HCT116 (cell line): ENCODE results near the gene ANGPT4. TPM values are rescaled to one million over a fixed set of nuclear protein-coding genes. Genes with fewer than 3 reads are reported as not detected.

ENCODE experiments used
- ATAC-seq: fragments of 200-7000 bp; cut with Tn5 transposase; 2 replicates; pipeline ENCODE4 v1.9.1; 2020; ENCODE audit warnings: mild to moderate bottlenecking, moderate library complexity
- BruUV-seq: library from RNA; stranded (reverse); fragments of 400-500 nt; replicated peaks from 2 replicates; lab custom pipeline; 2021; lab: Mats Ljungman, UMichigan
- CTCF ChIA-PET: fragments of 300-600 bp; sonication (Branson Sonifier 250); formaldehyde crosslinking; loops from one replicate; lab custom pipeline; 2021; ENCODE audit warnings: antibody characterized with exemption; lab: Charles Lee
- POLR2A ChIA-PET: fragments of 300-600, 350-600 bp; sonication (Branson Sonifier 250); formaldehyde crosslinking; loops from one replicate; lab custom pipeline; 2021; ENCODE audit warnings: antibody characterized with exemption; lab: Charles Lee
- RAD21 ChIA-PET, 2 experiments: fragments of 300-600 bp; sonication (Branson Sonifier 250); formaldehyde crosslinking; loops; one replicate each; lab custom pipeline; 2023; ENCODE audit warnings: low total read pairs in 2 of 2; ENCODE audit not compliant: uncharacterized antibody in 2 of 2, unreplicated experiment in 2 of 2, low non-redundant PET in 1 of 2; lab: Charles Lee
- DNase-seq: peaks from one replicate; pipeline ENCODE4 v3.0.0-alpha.2; 2010; ENCODE audit warnings: low read depth, low spot score
- H2AFZ ChIP-seq: fragments of 200-600 bp; shearing (Covaris generic), sonication (generic); 2 replicates; pipeline ENCODE4 v1.6.1; 2017; ENCODE audit warnings: low read depth, mixed run types, mixed read lengths, antibody characterized with exemption, low read length; ENCODE audit not compliant: poor library complexity, severe bottlenecking
- H3K27ac ChIP-seq: 2 replicates; pipeline ENCODE4 v1.5.1; 2012; ENCODE audit warnings: low read depth, low read length
- H3K27me3 ChIP-seq: fragments of 200-600 bp; sonication (generic); 2 replicates; pipeline ENCODE4 v1.6.1; 2016; ENCODE audit warnings: mixed run types, low read length, mixed read lengths; ENCODE audit not compliant: insufficient read depth
- H3K36me3 ChIP-seq, 2 experiments: fragments of 200-500 bp in 1 of 2; fragments of 200-600 bp in 1 of 2; sonication (Bioruptor generic) in 1 of 2; sonication (generic) in 1 of 2; 2 replicates each; pipeline versions ENCODE4 v1.5.1 to v1.6.1; 2014 to 2016; ENCODE audit warnings: low read length in 2 of 2, inconsistent platforms in 1 of 2, mixed read lengths in 1 of 2, mixed run types in 1 of 2; ENCODE audit not compliant: insufficient read depth in 2 of 2, control insufficient read depth in 1 of 2
- H3K4me1 ChIP-seq, 2 experiments: fragments of 200-600 bp in 1 of 2; sonication (generic) in 1 of 2; 2 replicates each; pipeline versions ENCODE4 v1.5.1 to v1.6.1; 2012 to 2017; ENCODE audit warnings: low read length in 2 of 2, inconsistent platforms in 1 of 2, mild to moderate bottlenecking in 1 of 2, mixed read lengths in 1 of 2, mixed run types in 1 of 2, moderate library complexity in 1 of 2; ENCODE audit not compliant: insufficient read depth in 2 of 2, control insufficient read depth in 1 of 2
- H3K4me2 ChIP-seq: fragments of 200-600 bp; sonication (generic); 2 replicates; pipeline ENCODE4 v1.6.1; 2017; ENCODE audit warnings: mixed run types, low read length, mixed read lengths
- H3K4me3 ChIP-seq, 2 experiments: fragments of 200-600 bp in 1 of 2; sonication (generic) in 1 of 2; replicated peaks in 1 of 2; 2 replicates each; pipeline ENCODE4 v1.5.1; 2011 to 2016; ENCODE audit warnings: low read length in 2 of 2, control low read depth in 1 of 2, low read depth in 1 of 2, mild to moderate bottlenecking in 1 of 2, mixed read lengths in 1 of 2, mixed run types in 1 of 2
- H3K79me2 ChIP-seq: fragments of 200-600 bp; sonication (generic); 2 replicates; pipeline ENCODE4 v1.6.1; 2017; ENCODE audit warnings: mild to moderate bottlenecking, mixed run types, low read length, moderate library complexity, mixed read lengths; ENCODE audit not compliant: insufficient read depth
- H3K9ac ChIP-seq: fragments of 200-600 bp; sonication (generic); 2 replicates; pipeline ENCODE4 v1.6.1; 2016; ENCODE audit warnings: low read length, mixed read lengths
- H3K9me2 ChIP-seq: fragments of 200-600 bp; sonication (generic), shearing (Covaris generic); 2 replicates; pipeline ENCODE4 v1.6.1; 2017; ENCODE audit warnings: mixed run types, mild to moderate bottlenecking, moderate library complexity; ENCODE audit not compliant: insufficient read depth
- H3K9me3 ChIP-seq, 2 experiments: fragments of 200-500 bp in 1 of 2; fragments of 200-600 bp in 1 of 2; sonication (Bioruptor generic) in 1 of 2; sonication (generic) in 1 of 2; 2 replicates each; pipeline ENCODE4 v1.6.1; 2014 to 2017; ENCODE audit warnings: low read length in 2 of 2, mixed read lengths in 2 of 2, inconsistent platforms in 1 of 2, low read depth in 1 of 2, mild to moderate bottlenecking in 1 of 2, mixed run types in 1 of 2, moderate library complexity in 1 of 2; ENCODE audit not compliant: control insufficient read depth in 1 of 2, insufficient read depth in 1 of 2
- H4K20me1 ChIP-seq: fragments of 200-600 bp; sonication (generic), shearing (Covaris generic); 2 replicates; pipeline ENCODE4 v1.6.1; 2017; ENCODE audit warnings: mixed run types, mild to moderate bottlenecking, moderate library complexity; ENCODE audit not compliant: insufficient read depth
- CEBPB ChIP-seq: IDR thresholded peaks from 2 replicates; pipeline ENCODE4 v1.6.1; 2012; ENCODE audit warnings: low read depth
- EGR1 ChIP-seq: IDR thresholded peaks from 2 replicates; pipeline ENCODE4 v1.6.1; 2012; ENCODE audit warnings: low read depth
- EZH2 ChIP-seq: fragments of 200-600 bp; sonication (generic); IDR thresholded peaks from 2 replicates; pipeline ENCODE4 v1.6.1; 2017; ENCODE audit warnings: antibody characterized with exemption, mixed run types
- EZH2phosphoT487 ChIP-seq: fragments of 200-600 bp; IDR thresholded peaks from 2 replicates; pipeline ENCODE4 v1.6.1; 2018; ENCODE audit warnings: antibody characterized with exemption, borderline replicate concordance
- JUND ChIP-seq: IDR thresholded peaks from 2 replicates; pipeline ENCODE4 v1.6.1; 2012
- POLR2A ChIP-seq: IDR thresholded peaks from 2 replicates; pipeline ENCODE4 v1.7.0; 2011; ENCODE audit warnings: borderline replicate concordance; ENCODE audit not compliant: insufficient read depth, insufficient read length; ENCODE audit errors: extremely low read depth
- POLR2AphosphoS5 ChIP-seq: IDR thresholded peaks from 2 replicates; pipeline ENCODE4 v1.6.1; 2011; ENCODE audit warnings: mild to moderate bottlenecking, low read depth, low read length, moderate library complexity
- SIN3A ChIP-seq: IDR thresholded peaks from 2 replicates; pipeline ENCODE4 v1.6.1; 2012; ENCODE audit warnings: low read depth
- SP1 ChIP-seq: IDR thresholded peaks from 2 replicates; pipeline ENCODE4 v1.6.1; 2012; ENCODE audit warnings: low read depth
- SRF ChIP-seq: IDR thresholded peaks from 2 replicates; pipeline ENCODE4 v1.6.1; 2012; ENCODE audit warnings: low read depth
- TCF7L2 ChIP-seq: IDR thresholded peaks from 2 replicates; pipeline ENCODE4 v1.7.0; 2011; ENCODE audit warnings: borderline replicate concordance, inconsistent platforms; ENCODE audit not compliant: insufficient read depth, insufficient read length; ENCODE audit errors: extremely low read depth
- YY1 ChIP-seq: IDR thresholded peaks from 2 replicates; pipeline ENCODE4 v1.6.1; 2011; ENCODE audit warnings: low read length, low read depth, moderate library complexity, mild to moderate bottlenecking; ENCODE audit not compliant: insufficient replicate concordance; ENCODE audit errors: extremely low read depth
- ZFX ChIP-seq: fragments of 450-650 bp; IDR thresholded peaks from 2 replicates; pipeline ENCODE4 v1.6.1; 2017
- ZNF274 ChIP-seq: fragments of 200-500 bp; sonication (Bioruptor generic); IDR thresholded peaks from 2 replicates; pipeline ENCODE4 v1.6.1; 2014; ENCODE audit warnings: mild to moderate bottlenecking, low read depth, low read length, inconsistent platforms
- intact Hi-C: fragments of 100-400 bp; cut with micrococcal nuclease; formaldehyde crosslinking; loops from 2 replicates; pipeline ENCODE4 v1.10.0; 2022
- total RNA-seq: library from RNA; stranded (reverse); gene quantifications from one replicate; pipeline ENCODE4 v1.2.1, GENCODE V29; 2021; ENCODE audit not compliant: unreplicated experiment
- TF ChIP-seq, protein P1 (sequence below): IDR thresholded peaks from 2 replicates; pipeline ENCODE4 v1.6.1; 2012
- TF ChIP-seq, protein P2 (sequence below): IDR thresholded peaks from 2 replicates; pipeline ENCODE4 v1.6.1; 2012; ENCODE audit warnings: low read depth
- TF ChIP-seq, protein P3 (sequence below): IDR thresholded peaks from 2 replicates; pipeline ENCODE4 v1.6.1; 2011; ENCODE audit warnings: mild to moderate bottlenecking, low read length, moderate library complexity; ENCODE audit not compliant: insufficient replicate concordance; ENCODE audit errors: extremely low read depth
- TF ChIP-seq, protein P4 (sequence below), 3 experiments: fragments of 200-600 bp in 1 of 3; sonication (generic) in 1 of 3; IDR thresholded peaks in 2 of 3; conservative IDR thresholded peaks in 1 of 3; 2 replicates each; pipeline ENCODE4 v1.5.1; 2012 to 2017; ENCODE audit warnings: low read depth in 2 of 3, low read length in 2 of 3, antibody characterized with exemption in 1 of 3, borderline replicate concordance in 1 of 3, control low read depth in 1 of 3, mild to moderate bottlenecking in 1 of 3, mixed read lengths in 1 of 3, mixed run types in 1 of 3, moderate library complexity in 1 of 3; ENCODE audit not compliant: insufficient read depth in 1 of 3
- TF ChIP-seq, protein P5 (sequence below): IDR thresholded peaks from 2 replicates; pipeline ENCODE4 v1.6.1; 2012

The ANGPT4 gene
- total RNA-seq, 1 experiment from 2014 or later = not detected

DNA sequence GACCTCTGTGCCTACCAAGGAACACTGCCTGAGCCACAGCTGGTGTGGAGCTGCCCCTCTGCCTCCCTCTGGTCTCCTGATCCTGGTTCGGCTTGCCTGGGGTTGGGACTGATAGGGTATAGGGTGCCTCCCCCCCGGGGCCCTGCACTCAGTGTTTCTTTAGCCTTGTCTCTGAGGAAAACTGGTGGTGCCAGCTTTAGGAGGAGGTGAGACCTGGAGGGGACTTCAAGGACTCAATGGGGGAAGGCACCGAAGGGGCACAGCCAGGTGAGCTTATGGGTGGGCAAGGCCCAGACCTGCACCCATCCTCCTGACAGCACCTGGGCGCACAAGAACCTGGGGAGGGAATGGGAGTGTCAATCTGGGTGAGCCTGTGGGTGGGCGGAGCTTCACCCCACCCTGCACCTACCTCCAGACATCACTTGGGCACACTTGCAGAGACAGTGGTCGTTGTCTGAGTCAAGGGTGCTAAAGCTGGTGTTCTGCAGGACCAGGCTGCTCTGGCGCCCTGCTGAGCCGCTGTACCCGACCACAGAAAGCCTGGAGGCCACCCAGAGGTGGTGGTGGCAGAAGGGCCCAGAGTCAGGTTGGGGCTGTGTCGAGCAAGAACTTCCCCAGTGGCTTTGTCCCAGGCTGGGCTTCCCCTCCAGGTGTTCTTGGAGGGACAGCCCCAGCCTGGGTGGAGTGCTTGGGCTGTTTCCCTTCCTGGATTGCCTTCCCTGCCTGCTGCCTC is 42.1 kb downstream of the ANGPT4 start:
- CTCF ChIA-PET = no interaction called here
- ATAC-seq = no peak
- no peaks in the 10 kb centered on the region; a peak in 2 of 4 replicates for H3K4me1 ChIP-seq
- intact Hi-C loops = no loop called here
- RAD21 ChIA-PET = no interaction called here
- BruUV-seq = no TSS peak
- no peaks in the 10 kb centered on the region for H3K9me3 ChIP-seq
- H3K4me2 ChIP-seq = no peak overlapping the region
- no peak overlapping the region for H3K4me3 ChIP-seq
- H3K36me3 ChIP-seq = no peaks in the 10 kb centered on the region
- TF ChIP-seq TCF7L2 (no peak), SIN3A (no peak), EZH2 (no peak), SRF (no peak), YY1 (no peak), POLR2A (no peak), ZFX (no peak), SP1 (no peak), JUND (no peak), EGR1 (no peak), EZH2phosphoT487 (no peak), ZNF274 (no peak), POLR2AphosphoS5 (no peak), CEBPB (no peak)
- TF ChIP-seq, protein P1, sequence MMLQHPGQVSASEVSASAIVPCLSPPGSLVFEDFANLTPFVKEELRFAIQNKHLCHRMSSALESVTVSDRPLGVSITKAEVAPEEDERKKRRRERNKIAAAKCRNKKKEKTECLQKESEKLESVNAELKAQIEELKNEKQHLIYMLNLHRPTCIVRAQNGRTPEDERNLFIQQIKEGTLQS = no peak
- TF ChIP-seq, protein P2, sequence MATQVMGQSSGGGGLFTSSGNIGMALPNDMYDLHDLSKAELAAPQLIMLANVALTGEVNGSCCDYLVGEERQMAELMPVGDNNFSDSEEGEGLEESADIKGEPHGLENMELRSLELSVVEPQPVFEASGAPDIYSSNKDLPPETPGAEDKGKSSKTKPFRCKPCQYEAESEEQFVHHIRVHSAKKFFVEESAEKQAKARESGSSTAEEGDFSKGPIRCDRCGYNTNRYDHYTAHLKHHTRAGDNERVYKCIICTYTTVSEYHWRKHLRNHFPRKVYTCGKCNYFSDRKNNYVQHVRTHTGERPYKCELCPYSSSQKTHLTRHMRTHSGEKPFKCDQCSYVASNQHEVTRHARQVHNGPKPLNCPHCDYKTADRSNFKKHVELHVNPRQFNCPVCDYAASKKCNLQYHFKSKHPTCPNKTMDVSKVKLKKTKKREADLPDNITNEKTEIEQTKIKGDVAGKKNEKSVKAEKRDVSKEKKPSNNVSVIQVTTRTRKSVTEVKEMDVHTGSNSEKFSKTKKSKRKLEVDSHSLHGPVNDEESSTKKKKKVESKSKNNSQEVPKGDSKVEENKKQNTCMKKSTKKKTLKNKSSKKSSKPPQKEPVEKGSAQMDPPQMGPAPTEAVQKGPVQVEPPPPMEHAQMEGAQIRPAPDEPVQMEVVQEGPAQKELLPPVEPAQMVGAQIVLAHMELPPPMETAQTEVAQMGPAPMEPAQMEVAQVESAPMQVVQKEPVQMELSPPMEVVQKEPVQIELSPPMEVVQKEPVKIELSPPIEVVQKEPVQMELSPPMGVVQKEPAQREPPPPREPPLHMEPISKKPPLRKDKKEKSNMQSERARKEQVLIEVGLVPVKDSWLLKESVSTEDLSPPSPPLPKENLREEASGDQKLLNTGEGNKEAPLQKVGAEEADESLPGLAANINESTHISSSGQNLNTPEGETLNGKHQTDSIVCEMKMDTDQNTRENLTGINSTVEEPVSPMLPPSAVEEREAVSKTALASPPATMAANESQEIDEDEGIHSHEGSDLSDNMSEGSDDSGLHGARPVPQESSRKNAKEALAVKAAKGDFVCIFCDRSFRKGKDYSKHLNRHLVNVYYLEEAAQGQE = no peak
- TF ChIP-seq, protein P3, sequence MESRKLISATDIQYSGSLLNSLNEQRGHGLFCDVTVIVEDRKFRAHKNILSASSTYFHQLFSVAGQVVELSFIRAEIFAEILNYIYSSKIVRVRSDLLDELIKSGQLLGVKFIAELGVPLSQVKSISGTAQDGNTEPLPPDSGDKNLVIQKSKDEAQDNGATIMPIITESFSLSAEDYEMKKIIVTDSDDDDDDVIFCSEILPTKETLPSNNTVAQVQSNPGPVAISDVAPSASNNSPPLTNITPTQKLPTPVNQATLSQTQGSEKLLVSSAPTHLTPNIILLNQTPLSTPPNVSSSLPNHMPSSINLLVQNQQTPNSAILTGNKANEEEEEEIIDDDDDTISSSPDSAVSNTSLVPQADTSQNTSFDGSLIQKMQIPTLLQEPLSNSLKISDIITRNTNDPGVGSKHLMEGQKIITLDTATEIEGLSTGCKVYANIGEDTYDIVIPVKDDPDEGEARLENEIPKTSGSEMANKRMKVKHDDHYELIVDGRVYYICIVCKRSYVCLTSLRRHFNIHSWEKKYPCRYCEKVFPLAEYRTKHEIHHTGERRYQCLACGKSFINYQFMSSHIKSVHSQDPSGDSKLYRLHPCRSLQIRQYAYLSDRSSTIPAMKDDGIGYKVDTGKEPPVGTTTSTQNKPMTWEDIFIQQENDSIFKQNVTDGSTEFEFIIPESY = no peak
- TF ChIP-seq, protein P4, sequence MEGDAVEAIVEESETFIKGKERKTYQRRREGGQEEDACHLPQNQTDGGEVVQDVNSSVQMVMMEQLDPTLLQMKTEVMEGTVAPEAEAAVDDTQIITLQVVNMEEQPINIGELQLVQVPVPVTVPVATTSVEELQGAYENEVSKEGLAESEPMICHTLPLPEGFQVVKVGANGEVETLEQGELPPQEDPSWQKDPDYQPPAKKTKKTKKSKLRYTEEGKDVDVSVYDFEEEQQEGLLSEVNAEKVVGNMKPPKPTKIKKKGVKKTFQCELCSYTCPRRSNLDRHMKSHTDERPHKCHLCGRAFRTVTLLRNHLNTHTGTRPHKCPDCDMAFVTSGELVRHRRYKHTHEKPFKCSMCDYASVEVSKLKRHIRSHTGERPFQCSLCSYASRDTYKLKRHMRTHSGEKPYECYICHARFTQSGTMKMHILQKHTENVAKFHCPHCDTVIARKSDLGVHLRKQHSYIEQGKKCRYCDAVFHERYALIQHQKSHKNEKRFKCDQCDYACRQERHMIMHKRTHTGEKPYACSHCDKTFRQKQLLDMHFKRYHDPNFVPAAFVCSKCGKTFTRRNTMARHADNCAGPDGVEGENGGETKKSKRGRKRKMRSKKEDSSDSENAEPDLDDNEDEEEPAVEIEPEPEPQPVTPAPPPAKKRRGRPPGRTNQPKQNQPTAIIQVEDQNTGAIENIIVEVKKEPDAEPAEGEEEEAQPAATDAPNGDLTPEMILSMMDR (IDR thresholded peaks at IDR 0.05 in 2 of 3, conservative IDR thresholded peaks at IDR 0.05 in 1 of 3; ENCODE audit: borderline replicate concordance in 1 of 3, insufficient read depth in 1 of 3, low read depth in 2 of 3, low read length in 2 of 3) = no peak
- TF ChIP-seq, protein P5, sequence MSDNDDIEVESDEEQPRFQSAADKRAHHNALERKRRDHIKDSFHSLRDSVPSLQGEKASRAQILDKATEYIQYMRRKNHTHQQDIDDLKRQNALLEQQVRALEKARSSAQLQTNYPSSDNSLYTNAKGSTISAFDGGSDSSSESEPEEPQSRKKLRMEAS = no peak
- TF ChIP-seq, all 23 proteins: peak for 0
- no peak for DNase-seq
- POLR2A ChIA-PET = no interaction called here
- H4K20me1 ChIP-seq = no peaks in the 10 kb centered on the region
- H3K79me2 ChIP-seq = no peaks in the 10 kb centered on the region
- no peaks in the 10 kb centered on the region for H3K9me2 ChIP-seq
- no peak overlapping the region for H3K27ac ChIP-seq
- H3K9ac ChIP-seq = no peak overlapping the region
- no peak overlapping the region for H2AFZ ChIP-seq
- peaks cover 8% of the 10 kb centered on the region; the same call in 1 of the 2 replicates for H3K27me3 ChIP-seq
